Heart left ventricle (tissue), 13 donors: ENCODE data around the gene CHRNG.
A peak's percentile ranks its signal among the peaks of the same experiment; 100 is the strongest.

ENCODE experiments used
- CTCF ChIP-seq, 12 donors: fragments of 200-600 bp; sonication (generic) in 4 of 12; IDR thresholded peaks; one replicate each; pipeline versions ENCODE4 v1.5.0 to v1.8.0; 2018 to 2022; ENCODE audit warnings: antibody characterized with exemption in 12 of 12, mild to moderate bottlenecking in 5 of 12
- POLR2A ChIP-seq, 2 donors: fragments of 450-650 bp; IDR thresholded peaks; one replicate each; pipeline ENCODE4 v1.6.1; 2017; ENCODE audit warnings: antibody characterized with exemption in 2 of 2, mild to moderate bottlenecking in 2 of 2, moderate library complexity in 2 of 2
- donor health status: ischemic (EF 13 %, LVEDD 7.1; RV severe dilation, severe dysfunction).
- donor health status: DM: no; HTN: yes; CAD: no.
- donor health status: DM: no; HTN: no; CAD: no.
- donor health status: ischemic (EF 25% LVEDD 6.9; RV normal size, moderate dysfunction).
- donor health status: ischemic (EF 25% LVEDD 5.7; RV mildly dilated, moderate dysfunction).
- donor health status: ischemic (EF 35%, LVEDD 5.7; RV mildly dilated, moderate dysfunction).
- donor health status: nonischemic (EF 11% LVEDD 7.7; RV severe dilation, severe dysfunction).
- donor health status: DM: yes; HTN: yes; CAD: no.
- donor health status: PGD.
- donor health status: ischemic (EF 29% LVEDD 5.4; RV normal size, mild dysfunction).
- donor health status: nonischemic (EF 23%, LVEDD 6.1; RV moderate dilation, normal function).

- TF ChIP-seq CTCF (IDR thresholded peaks at IDR 0.05) = peak in 3 of 12 donors; percentile 14 to 21 (median 19)
- no peak for TF ChIP-seq POLR2A (IDR thresholded peaks at IDR 0.05)
These were observed 2.4 kb upstream of the CHRNG start for GRCh38 chr2:232537079-232537478.
